ENCODE data around the gene ARRB1. TPM values are rescaled to one million over a fixed set of nuclear protein-coding genes. Genes with fewer than 3 reads are reported as not detected.

The ARRB1 gene
- total RNA-seq, 1 experiment from 2014 or later = 24.2 TPM

- Histone ChIP-seq H4K20me1 (ENCODE audit: insufficient read depth) (no peaks in the 10 kb centered on the region), H3K79me2 (ENCODE audit: insufficient read depth, low read length) (no peaks in the 10 kb centered on the region), H3K4me1 (ENCODE audit: control insufficient read depth in 1 of 2, insufficient read depth in 2 of 2, low read length in 2 of 2) (peaks cover 6 to 16% of the 10 kb centered on the region in 2 experiments; a peak in 3 of 4 replicates), H3K4me3 (replicated peaks in 1 of 2; ENCODE audit: low read depth in 1 of 2, low read length in 2 of 2) (peak overlapping the region in 1 of 2 experiments; percentile 37; a peak in 1 of 4 replicates), H3K36me3 (ENCODE audit: control insufficient read depth in 1 of 2, insufficient read depth in 2 of 2, low read length in 2 of 2) (no peaks in the 10 kb centered on the region), H2AFZ (ENCODE audit: low read depth, low read length, poor library complexity, severe bottlenecking) (no peak overlapping the region), H3K9me3 (ENCODE audit: control insufficient read depth in 1 of 2, insufficient read depth in 1 of 2, low read depth in 1 of 2, low read length in 2 of 2) (no peaks in the 10 kb centered on the region), H3K9me2 (ENCODE audit: insufficient read depth) (no peaks in the 10 kb centered on the region), H3K9ac (ENCODE audit: low read length) (no peak overlapping the region), H3K4me2 (ENCODE audit: low read length) (peak overlapping the region; percentile 83), H3K27me3 (ENCODE audit: insufficient read depth, low read length) (no peaks in the 10 kb centered on the region), H3K27ac (ENCODE audit: low read depth, low read length) (no peak overlapping the region)
- ChIA-PET CTCF (interaction anchor here (0.8 to 4.7 kb wide), 4 partner anchors 9 to 97 kb away, joined by 3 to 70 read pairs (median 5); no protein-coding TSS in a partner anchor), POLR2A (no interaction called here), RAD21 (ENCODE audit: low non-redundant PET in 1 of 2, low total read pairs in 2 of 2, uncharacterized antibody in 2 of 2, unreplicated experiment in 2 of 2) (no interaction called here)
- intact Hi-C loops (cut with micrococcal nuclease) = loop anchor here (2.0 kb wide), 2 partner anchors 99 to 311 kb away; no protein-coding TSS in a partner anchor
- TF ChIP-seq CBX3 (IDR thresholded peaks at IDR 0.05; ENCODE audit: low read depth) = no peak
- TF ChIP-seq ZFX (IDR thresholded peaks at IDR 0.05) = no peak
- TF ChIP-seq EZH2phosphoT487 (IDR thresholded peaks at IDR 0.05; ENCODE audit: borderline replicate concordance) = no peak
- TF ChIP-seq REST (IDR thresholded peaks at IDR 0.05; ENCODE audit: low read depth) = no peak
- TF ChIP-seq SP1 (IDR thresholded peaks at IDR 0.05; ENCODE audit: low read depth) = no peak
- no peak for TF ChIP-seq TCF7L2 (IDR thresholded peaks at IDR 0.05; ENCODE audit: borderline replicate concordance, extremely low read depth, insufficient read depth, insufficient read length)
- TF ChIP-seq JUND (IDR thresholded peaks at IDR 0.05) = no peak
- no peak for TF ChIP-seq YY1 (IDR thresholded peaks at IDR 0.05; ENCODE audit: extremely low read depth, insufficient replicate concordance, low read depth, low read length)
- ATAC-seq (no peak), DNase-seq (ENCODE audit: low read depth, low spot score) (no peak)
- BruUV-seq (replicated peaks) = TSS peak; percentile 28
These were observed 111.8 kb downstream of the ARRB1 start for GRCh38 chr11:75239531-75240290.
